Mesothelial cell of epicardium (in vitro differentiated cells): Measurements from ENCODE around the gene CTU2. TPM values are rescaled to one million over a fixed set of nuclear protein-coding genes. Genes with fewer than 3 reads are reported as not detected.

Experiments used
- DNase-seq, 2 experiments: peaks; one replicate each; pipeline ENCODE4 v3.0.0; 2021; ENCODE audit warnings: low spot score in 2 of 2; ENCODE audit not compliant: unreplicated experiment in 2 of 2
- H3K27ac Mint-ChIP-seq: 2 replicates; pipeline ENCODE4 v1.8.0; 2021; ENCODE audit warnings: mixed read lengths
- H3K27me3 Mint-ChIP-seq: 2 replicates; pipeline ENCODE4 v1.8.0; 2021; ENCODE audit warnings: low read depth, mixed read lengths
- H3K36me3 Mint-ChIP-seq: 2 replicates; pipeline ENCODE4 v1.8.0; 2021; ENCODE audit warnings: mixed read lengths
- H3K4me1 Mint-ChIP-seq: 2 replicates; pipeline ENCODE4 v1.8.0; 2021; ENCODE audit warnings: mixed read lengths
- H3K4me3 Mint-ChIP-seq: 2 replicates; pipeline ENCODE4 v1.8.0; 2021; ENCODE audit warnings: mild to moderate bottlenecking, moderate library complexity, mixed read lengths
- H3K9me3 Mint-ChIP-seq: 2 replicates; pipeline ENCODE4 v1.8.0; 2021; ENCODE audit warnings: mixed read lengths
- CTCF ChIP-seq: fragments of 200-600 bp; sonication (generic); IDR thresholded peaks from one replicate; pipeline ENCODE4 v1.5.0; 2021; ENCODE audit warnings: antibody characterized with exemption; ENCODE audit not compliant: unreplicated experiment
- total RNA-seq: library from RNA; stranded (reverse); gene quantifications from 3 replicates; pipeline ENCODE4 v1.2.1, GENCODE V29; 2021

CTU2 gene
- total RNA-seq, 1 donor from 2014 or later: 22.2 TPM

DNA sequence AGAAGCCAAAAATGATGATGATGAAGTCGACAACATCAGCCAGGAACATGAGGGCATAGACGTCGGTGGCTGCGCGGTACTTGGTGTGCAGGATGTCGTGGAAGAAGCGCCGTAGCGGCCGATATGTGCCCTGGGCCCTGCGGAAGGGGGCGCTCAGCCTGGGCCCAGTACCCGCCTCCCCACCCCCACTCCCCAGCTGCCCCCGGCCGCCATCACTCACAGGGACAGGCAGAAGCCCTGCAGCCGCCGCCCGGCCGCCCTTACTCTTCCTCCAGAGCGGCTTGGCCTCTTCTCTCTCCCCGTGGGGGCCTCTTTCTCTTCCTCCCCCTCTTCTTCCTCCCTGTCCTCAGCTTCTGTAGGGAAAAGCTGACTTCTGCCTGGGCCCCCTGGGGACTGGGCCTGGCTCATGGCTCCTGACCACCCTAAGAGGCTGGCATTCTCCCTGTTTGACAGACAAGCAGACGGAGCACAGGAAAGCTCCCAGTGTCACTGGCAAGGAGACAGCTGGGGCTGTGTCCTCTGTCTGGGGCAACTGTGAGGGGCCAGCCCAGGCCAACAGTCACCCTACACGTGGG, 14.2 kb downstream of the CTU2 start:
- Mint-ChIP-seq H3K4me3 (no peak overlapping the region), H3K36me3 (peaks cover 21% of the 10 kb centered on the region), H3K9me3 (no peaks in the 10 kb centered on the region), H3K27me3 (no peaks in the 10 kb centered on the region), H3K27ac (no peak overlapping the region), H3K4me1 (no peaks in the 10 kb centered on the region)
- no peak for TF ChIP-seq CTCF
- DNase-seq: no peak

GRCh38 chr16:88721236-88721635, 14.9 kb downstream of the CTU2 start:
- Mint-ChIP-seq H3K4me3 (no peak overlapping the region), H3K27ac (no peak overlapping the region), H3K27me3 (no peaks in the 10 kb centered on the region), H3K9me3 (no peaks in the 10 kb centered on the region), H3K4me1 (no peaks in the 10 kb centered on the region), H3K36me3 (peaks cover 21% of the 10 kb centered on the region)
- no peak for DNase-seq
- no peak for TF ChIP-seq CTCF

DNA sequence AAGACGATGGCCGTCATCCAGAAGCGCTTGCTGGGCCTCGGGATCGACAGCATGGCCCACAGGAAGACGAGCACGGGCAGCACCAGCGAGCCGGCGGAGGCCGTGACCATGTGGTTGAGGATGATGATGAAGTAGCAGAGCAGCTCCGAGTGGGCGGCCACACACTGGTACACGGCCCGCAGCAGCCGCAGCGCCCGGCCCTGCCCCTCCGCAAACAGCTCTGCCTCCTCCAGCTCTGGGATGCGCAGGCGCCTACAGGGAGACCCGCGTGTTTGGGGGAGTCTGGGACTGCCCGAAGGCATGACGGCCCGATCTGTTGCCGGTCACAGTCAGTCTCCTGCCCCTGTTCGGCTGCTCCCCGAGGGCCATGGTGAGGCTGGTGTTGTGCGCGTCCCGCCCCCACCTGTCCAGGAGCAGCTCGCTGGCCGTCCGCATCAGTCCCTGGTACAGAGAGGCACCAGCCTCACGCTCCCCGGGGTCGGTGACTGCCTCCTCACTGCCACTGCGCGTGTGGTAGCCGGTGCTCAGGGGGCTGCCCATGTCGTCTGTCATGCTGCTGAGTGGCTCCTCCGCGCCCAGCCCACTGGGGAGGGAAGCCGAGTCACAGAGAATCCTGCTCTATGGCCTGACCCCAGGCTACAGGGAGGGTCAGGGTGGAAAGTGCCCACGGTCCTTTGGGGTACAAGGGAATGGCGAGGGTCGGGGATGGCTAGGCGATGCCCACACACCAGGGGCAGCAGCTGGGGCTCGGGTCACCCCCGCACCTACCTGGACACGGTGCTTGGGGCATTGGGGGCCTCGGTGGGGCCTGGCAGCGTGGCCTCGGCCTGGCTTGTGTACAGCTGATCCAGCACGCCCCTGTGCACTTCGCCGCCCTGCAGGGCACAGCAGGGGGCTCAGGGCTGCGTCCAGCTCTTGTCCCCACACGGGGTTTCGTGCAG, 15.8 kb downstream of the CTU2 start:
- no peaks in the 10 kb centered on the region for H3K27me3 Mint-ChIP-seq
- H3K36me3 Mint-ChIP-seq: peaks cover 21% of the 10 kb centered on the region
- H3K9me3 Mint-ChIP-seq: no peaks in the 10 kb centered on the region
- no peak for DNase-seq
- TF ChIP-seq CTCF: no peak
- H3K4me1 Mint-ChIP-seq: no peaks in the 10 kb centered on the region
- H3K4me3 Mint-ChIP-seq: no peak overlapping the region
- no peak overlapping the region for H3K27ac Mint-ChIP-seq

DNA sequence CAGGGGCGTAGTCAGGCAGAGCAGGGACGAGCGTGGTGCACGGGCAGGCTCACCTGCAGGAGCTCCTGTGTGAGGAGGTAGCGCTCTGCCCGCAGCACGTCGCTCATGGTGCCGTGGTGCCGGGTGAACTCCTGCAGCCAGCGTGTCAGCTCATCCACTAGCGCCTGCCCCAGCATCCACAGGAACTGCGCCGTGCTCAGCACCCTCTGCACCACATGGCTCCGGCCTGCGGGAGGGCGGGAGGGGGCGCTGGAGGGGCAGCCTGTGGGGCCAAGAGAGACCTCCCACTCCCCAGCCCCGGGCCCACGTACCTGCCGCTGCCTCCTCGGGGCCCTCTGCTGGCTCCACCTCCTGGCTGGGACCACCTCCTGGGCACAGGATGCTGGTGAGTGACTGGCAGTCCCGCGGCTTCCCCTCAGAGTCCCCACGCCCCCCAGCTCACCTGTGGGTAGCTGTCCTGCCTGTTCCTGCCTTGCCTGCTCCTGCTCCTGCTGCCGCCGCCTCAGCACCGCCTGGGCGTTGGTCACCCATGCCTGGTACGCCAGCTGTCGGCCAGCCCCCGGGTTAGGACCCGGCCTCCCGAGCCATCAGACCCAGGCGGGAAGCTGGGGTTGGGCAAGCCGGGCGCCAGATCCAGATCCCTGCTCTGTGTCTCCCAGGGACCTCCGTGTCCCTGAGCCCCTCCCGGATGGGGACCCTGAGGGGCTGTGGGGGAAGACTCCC, 16.6 kb downstream of the CTU2 start:
- no peak overlapping the region for H3K27ac Mint-ChIP-seq
- H3K27me3 Mint-ChIP-seq: no peaks in the 10 kb centered on the region
- no peaks in the 10 kb centered on the region for H3K4me1 Mint-ChIP-seq
- DNase-seq: no peak
- TF ChIP-seq CTCF: no peak
- peaks cover 16% of the 10 kb centered on the region for H3K36me3 Mint-ChIP-seq
- no peaks in the 10 kb centered on the region for H3K9me3 Mint-ChIP-seq
- H3K4me3 Mint-ChIP-seq: no peak overlapping the region

DNA sequence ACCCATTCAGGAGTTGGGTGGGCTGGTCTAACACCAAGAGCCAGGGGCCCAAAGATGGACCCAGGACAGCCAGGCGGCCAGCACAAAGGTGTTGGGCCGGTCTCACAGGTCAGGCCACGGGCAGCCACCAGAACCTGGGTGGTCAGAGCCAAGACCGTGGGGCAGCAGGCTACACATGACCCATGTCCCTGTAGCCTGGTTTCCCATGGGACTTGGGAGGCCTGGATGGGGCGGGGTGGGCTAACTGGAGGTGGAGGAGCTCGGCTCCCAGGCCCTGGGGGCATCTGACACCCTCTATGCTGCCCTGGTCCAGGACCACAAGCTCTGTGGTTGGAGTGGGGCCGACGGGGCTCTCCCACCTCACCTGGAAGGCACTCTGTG, 17.2 kb downstream of the CTU2 start:
- H3K36me3 Mint-ChIP-seq: peaks cover 11% of the 10 kb centered on the region
- no peak for TF ChIP-seq CTCF
- DNase-seq: no peak
- no peak overlapping the region for H3K4me3 Mint-ChIP-seq
- H3K9me3 Mint-ChIP-seq: no peaks in the 10 kb centered on the region
- H3K27me3 Mint-ChIP-seq: no peaks in the 10 kb centered on the region
- H3K27ac Mint-ChIP-seq: no peak overlapping the region
- H3K4me1 Mint-ChIP-seq: no peaks in the 10 kb centered on the region
